ENCODE data around the gene HSD3B7.

DNA sequence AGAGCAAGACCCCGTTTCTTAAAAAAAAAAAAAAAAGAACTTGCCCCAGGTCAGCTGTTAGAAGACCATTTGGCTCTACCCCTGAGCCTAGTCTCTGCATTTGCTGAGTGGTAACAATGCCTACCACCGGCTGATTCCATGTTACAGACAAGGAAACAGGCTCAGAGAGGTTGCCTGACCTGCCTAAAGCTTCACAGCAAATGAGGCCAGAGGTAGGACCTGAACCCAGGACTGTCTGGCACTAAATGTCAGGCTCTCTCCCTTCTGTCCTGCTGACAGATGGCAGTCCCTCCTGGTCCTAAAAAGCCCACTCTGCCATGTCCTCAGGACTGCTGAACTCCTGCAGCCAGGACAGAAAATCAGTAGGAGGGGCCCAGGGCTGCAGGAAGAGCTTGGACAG, 19.7 kb downstream of the HSD3B7 start:
- TF ChIP-seq CTCF (IDR thresholded peaks at IDR 0.05; ENCODE audit: borderline replicate concordance, extremely low read depth, low read length, poor library complexity, severe bottlenecking): no peak
- TF ChIP-seq EZH2 (IDR thresholded peaks at IDR 0.05; ENCODE audit: borderline replicate concordance, low read depth, low read length, severe bottlenecking): no peak
